Measurements from ENCODE around the gene HCST.

The HCST gene, protein sequence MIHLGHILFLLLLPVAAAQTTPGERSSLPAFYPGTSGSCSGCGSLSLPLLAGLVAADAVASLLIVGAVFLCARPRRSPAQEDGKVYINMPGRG

DNA sequence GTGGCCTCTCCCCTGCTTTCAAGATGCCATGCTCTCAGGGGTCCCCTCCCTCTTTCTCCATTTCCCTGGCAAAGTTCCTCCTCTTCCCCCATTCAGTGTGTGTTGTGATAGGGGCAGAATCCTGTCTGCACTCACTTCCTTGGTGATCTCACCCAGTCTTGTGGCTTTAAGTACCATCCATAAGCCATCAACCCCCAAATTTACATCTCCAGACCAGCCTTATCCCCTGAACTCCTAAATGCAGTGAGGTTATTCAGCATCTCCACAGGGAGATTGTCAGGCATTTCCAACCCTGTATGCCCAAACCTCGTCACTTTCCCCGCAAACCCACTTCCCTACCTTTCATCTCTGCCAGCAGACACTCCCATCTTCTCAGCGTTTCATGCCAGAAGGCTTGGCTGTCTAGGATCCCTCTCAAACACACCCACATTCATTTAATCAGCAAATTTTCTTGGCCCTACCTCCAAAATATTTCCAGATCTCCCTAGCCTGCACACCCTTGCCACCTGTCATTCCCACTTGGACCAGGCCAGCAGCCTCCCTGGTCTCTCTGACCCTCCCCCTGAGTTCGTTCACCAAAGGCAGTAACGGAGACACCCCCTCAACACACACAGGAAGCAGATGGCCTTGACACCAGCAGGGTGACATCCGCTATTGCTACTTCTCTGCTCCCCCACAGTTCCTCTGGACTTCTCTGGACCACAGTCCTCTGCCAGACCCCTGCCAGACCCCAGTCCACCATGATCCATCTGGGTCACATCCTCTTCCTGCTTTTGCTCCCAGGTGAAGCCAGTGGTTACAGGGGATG is at the start of gene HCST:
Gene HCST, plus strand, starts transcription at position 676 of the 808 bp plus-strand sequence. Its CDS starts 65 bp downstream, at position 741.
- TF ChIP-seq, protein P1, sequence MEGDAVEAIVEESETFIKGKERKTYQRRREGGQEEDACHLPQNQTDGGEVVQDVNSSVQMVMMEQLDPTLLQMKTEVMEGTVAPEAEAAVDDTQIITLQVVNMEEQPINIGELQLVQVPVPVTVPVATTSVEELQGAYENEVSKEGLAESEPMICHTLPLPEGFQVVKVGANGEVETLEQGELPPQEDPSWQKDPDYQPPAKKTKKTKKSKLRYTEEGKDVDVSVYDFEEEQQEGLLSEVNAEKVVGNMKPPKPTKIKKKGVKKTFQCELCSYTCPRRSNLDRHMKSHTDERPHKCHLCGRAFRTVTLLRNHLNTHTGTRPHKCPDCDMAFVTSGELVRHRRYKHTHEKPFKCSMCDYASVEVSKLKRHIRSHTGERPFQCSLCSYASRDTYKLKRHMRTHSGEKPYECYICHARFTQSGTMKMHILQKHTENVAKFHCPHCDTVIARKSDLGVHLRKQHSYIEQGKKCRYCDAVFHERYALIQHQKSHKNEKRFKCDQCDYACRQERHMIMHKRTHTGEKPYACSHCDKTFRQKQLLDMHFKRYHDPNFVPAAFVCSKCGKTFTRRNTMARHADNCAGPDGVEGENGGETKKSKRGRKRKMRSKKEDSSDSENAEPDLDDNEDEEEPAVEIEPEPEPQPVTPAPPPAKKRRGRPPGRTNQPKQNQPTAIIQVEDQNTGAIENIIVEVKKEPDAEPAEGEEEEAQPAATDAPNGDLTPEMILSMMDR (IDR thresholded peaks at IDR 0.05; ENCODE audit: control insufficient read depth, insufficient read depth, low read depth, low read length, missing control alignments): no peak
- DNase-seq (ENCODE audit: low read depth): no peak
- H3K4me3 ChIP-seq (ENCODE audit: control insufficient read depth, low read depth, low read length): no peak within 1 kb of the TSS; the same call in 1 of the 2 replicates

DNA sequence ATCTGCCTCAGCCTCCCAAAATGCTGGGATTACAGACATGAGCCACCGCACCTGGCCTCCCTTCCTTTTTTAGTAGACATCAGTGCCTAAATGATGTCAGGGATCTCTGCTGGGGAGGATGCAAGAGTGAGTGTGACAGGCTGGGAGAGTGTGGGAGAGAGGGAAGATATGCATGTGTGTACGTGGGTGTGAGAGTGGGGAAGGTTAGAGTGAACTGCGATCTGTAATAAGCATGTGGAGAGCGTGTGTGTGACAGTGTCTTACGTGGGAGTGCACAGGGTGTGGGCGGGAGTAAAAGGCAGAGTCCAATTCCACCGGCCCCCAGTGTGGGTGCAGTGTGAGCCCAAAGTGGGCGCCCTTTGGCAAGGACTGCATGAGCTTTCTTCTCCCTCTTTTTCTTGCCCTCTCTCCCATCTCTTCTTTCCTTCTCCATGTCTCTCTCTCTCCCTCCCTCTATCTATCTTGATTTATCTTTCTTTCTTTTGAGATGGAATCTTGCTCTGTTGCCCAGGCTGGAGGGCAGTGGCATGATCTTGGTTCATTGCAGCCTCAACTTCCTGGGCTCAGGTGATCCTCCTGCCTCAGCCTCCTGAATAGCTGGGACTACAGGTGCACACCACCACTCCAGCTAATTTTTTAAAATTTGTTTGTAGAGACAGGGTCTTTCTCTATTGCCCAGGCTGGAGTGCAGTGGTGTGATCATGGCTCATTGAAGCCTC is 49.1 kb upstream of the HCST start:
- TF ChIP-seq, protein P1 (IDR thresholded peaks at IDR 0.05; ENCODE audit: control insufficient read depth, insufficient read depth, low read depth, low read length, missing control alignments): no peak
- H3K4me3 ChIP-seq (ENCODE audit: control insufficient read depth, low read depth, low read length): no peak overlapping the region
- no peak for DNase-seq (ENCODE audit: low read depth)

DNA sequence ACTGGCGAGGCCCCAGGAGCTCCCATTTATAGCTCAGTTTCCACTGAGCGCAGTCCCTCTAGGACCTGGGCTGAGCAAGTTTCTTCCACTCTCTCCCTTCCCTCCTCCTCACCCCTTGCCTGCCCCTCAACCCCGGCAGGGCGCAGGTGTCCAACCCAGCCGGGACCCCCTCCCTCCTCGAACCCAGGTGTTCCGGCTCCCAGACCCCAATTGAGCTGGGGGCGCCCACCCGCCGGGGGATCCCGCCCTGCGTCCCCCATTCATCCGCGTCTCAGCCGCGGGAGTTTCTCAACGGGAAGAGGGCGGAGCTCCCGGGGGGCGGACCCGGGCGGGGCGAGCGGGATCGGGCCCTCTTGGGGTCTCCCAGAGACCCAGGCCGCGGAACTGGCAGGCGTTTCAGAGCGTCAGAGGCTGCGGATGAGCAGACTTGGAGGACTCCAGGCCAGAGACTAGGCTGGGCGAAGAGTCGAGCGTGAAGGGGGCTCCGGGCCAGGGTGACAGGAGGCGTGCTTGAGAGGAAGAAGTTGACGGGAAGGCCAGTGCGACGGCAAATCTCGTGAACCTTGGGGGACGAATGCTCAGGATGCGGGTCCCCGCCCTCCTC is 45.7 kb upstream of the HCST start, which contains the start of gene KIRREL2:
Gene KIRREL2, plus strand, starts transcription at position 366 of the 604 bp plus-strand sequence. Its CDS starts 209 bp downstream, at position 575.
- DNase-seq (ENCODE audit: low read depth): no peak
- TF ChIP-seq, protein P1 (IDR thresholded peaks at IDR 0.05; ENCODE audit: control insufficient read depth, insufficient read depth, low read depth, low read length, missing control alignments): no peak
- H3K4me3 ChIP-seq (ENCODE audit: control insufficient read depth, low read depth, low read length): peak within 1 kb of the TSS; percentile 42

DNA sequence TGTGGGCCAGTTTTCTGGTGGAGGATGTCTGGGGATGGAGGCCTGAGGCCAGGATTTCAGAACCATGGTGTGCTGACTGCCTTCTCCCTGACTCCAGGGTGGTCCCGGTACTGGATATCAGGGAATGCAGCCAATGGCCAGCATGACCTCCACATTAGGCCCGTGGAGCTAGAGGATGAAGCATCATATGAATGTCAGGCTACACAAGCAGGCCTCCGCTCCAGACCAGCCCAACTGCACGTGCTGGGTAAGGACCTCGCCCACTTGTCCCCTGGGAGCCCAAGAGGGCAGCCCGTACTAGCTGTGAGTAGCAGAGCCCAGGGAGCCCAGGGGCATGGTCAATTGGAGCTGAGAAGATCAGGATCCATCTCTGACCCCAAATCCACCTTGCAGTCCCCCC is 44.0 kb upstream of the HCST start:
- H3K4me3 ChIP-seq (ENCODE audit: control insufficient read depth, low read depth, low read length): no peak overlapping the region
- no peak for DNase-seq (ENCODE audit: low read depth)
- TF ChIP-seq, protein P1 (IDR thresholded peaks at IDR 0.05; ENCODE audit: control insufficient read depth, insufficient read depth, low read depth, low read length, missing control alignments): no peak

DNA sequence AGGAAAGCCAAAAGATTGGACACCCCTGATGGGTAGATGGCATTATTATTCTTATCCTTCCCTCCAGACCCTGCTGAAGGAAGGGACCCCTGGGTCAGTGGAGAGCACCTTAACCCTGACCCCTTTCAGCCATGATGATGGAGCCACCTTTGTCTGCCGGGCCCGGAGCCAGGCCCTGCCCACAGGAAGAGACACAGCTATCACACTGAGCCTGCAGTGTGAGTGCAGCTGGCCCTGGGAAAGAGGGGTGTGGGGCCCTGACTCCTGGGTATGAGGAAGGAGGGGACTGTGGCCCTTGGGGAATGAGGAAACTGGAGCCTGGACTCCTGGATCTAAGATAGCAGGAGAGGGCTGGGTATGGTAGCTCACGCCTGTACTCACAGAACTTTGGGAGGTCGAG is 42.9 kb upstream of the HCST start:
- no peak overlapping the region for H3K4me3 ChIP-seq (ENCODE audit: control insufficient read depth, low read depth, low read length)
- no peak for DNase-seq (ENCODE audit: low read depth)
- TF ChIP-seq, protein P1 (IDR thresholded peaks at IDR 0.05; ENCODE audit: control insufficient read depth, insufficient read depth, low read depth, low read length, missing control alignments): no peak

DNA sequence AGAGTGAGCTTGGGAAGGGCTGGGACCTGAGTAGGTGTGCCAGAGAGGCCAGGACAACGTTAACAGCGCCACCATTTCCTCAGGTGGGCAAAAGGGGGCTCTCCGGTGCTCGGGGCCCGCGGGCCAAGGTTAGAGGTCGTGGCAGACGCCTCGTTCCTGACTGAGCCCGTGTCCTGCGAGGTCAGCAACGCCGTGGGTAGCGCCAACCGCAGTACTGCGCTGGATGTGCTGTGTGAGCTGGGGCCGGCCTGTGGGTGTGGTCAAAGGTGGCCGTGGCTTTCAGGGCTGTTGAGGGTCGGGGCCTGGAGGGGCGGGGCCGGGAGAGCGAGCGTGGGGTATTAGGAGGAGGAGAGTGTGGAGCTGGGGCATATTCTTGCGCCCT is 41.9 kb upstream of the HCST start:
- H3K4me3 ChIP-seq (ENCODE audit: control insufficient read depth, low read depth, low read length): no peak overlapping the region
- DNase-seq (ENCODE audit: low read depth): no peak
- TF ChIP-seq, protein P1 (IDR thresholded peaks at IDR 0.05; ENCODE audit: control insufficient read depth, insufficient read depth, low read depth, low read length, missing control alignments): no peak

All from AG09309 (cell line).